Panc1 (cell line): Measurements from ENCODE around the gene MORC4. TPM values are rescaled to one million over a fixed set of nuclear protein-coding genes. Genes with fewer than 3 reads are reported as not detected.

Source experiments
- ATAC-seq: fragments of 200-7000 bp; cut with Tn5 transposase; 2 replicates; pipeline ENCODE4 v1.9.1; 2020; ENCODE audit warnings: mild to moderate bottlenecking, moderate library complexity
- BruUV-seq: library from RNA; stranded (reverse); fragments of 400-500 nt; replicated peaks from 2 replicates; lab custom pipeline; 2021; lab: Mats Ljungman, UMichigan
- CTCF ChIA-PET: fragments of 300-600 bp; sonication (Branson Sonifier 250); formaldehyde crosslinking; loops from one replicate; lab custom pipeline; 2022; ENCODE audit warnings: antibody characterized with exemption; lab: Charles Lee
- POLR2A ChIA-PET: fragments of 300-600 bp; sonication (Branson Sonifier 250); formaldehyde crosslinking; loops from one replicate; lab custom pipeline; 2022; ENCODE audit warnings: antibody characterized with exemption; lab: Charles Lee
- DNase-seq: peaks from one replicate; pipeline ENCODE4 v3.0.0-alpha.2; 2010; ENCODE audit warnings: low read depth, low spot score
- H3K27ac ChIP-seq: 2 replicates; pipeline ENCODE4 v1.5.1; 2011; ENCODE audit warnings: mild to moderate bottlenecking, low read length, inconsistent platforms
- H3K27me3 ChIP-seq: fragments of 200-500 bp; sonication (Bioruptor generic); 2 replicates; pipeline ENCODE4 v1.6.0; 2014; ENCODE audit warnings: low read length, inconsistent platforms; ENCODE audit not compliant: control insufficient read depth, insufficient read depth
- H3K36me3 ChIP-seq: fragments of 200-500 bp; sonication (Bioruptor generic); 2 replicates; pipeline ENCODE4 v1.5.1; 2014; ENCODE audit warnings: inconsistent platforms, mild to moderate bottlenecking, low read length, moderate library complexity; ENCODE audit not compliant: control insufficient read depth, insufficient read depth
- H3K4me1 ChIP-seq: 2 replicates; pipeline ENCODE4 v1.5.1; 2011; ENCODE audit warnings: inconsistent platforms, mild to moderate bottlenecking, low read length, moderate library complexity; ENCODE audit not compliant: control insufficient read depth, insufficient read depth
- H3K4me3 ChIP-seq, 2 experiments: 2 replicates each; pipeline ENCODE4 v1.5.1; 2011 to 2012; ENCODE audit warnings: low read depth in 2 of 2, low read length in 2 of 2, mild to moderate bottlenecking in 2 of 2, inconsistent platforms in 1 of 2, moderate library complexity in 1 of 2
- H3K9me3 ChIP-seq: fragments of 200-500 bp; sonication (Bioruptor generic); 2 replicates; pipeline ENCODE4 v1.5.1; 2014; ENCODE audit warnings: low read depth, mild to moderate bottlenecking, inconsistent platforms, low read length, moderate library complexity; ENCODE audit not compliant: control insufficient read depth, insufficient read depth
- POLR2AphosphoS5 ChIP-seq: IDR thresholded peaks from 2 replicates; pipeline ENCODE4 v1.6.1; 2012; ENCODE audit warnings: mild to moderate bottlenecking, low read depth, low read length, moderate library complexity
- SIN3A ChIP-seq: IDR thresholded peaks from 2 replicates; pipeline ENCODE4 v1.6.1; 2012; ENCODE audit warnings: low read depth, mild to moderate bottlenecking, low read length, moderate library complexity, borderline replicate concordance; ENCODE audit not compliant: insufficient read depth
- TCF7L2 ChIP-seq: IDR thresholded peaks from 2 replicates; pipeline ENCODE4 v1.6.1; 2011; ENCODE audit warnings: mild to moderate bottlenecking, low read depth, low read length, inconsistent platforms
- in situ Hi-C: cut with HindIII; loops from 2 replicates; pipeline ENCODE4 v1.10.0; 2016; ENCODE audit warnings: low sequenced_read_pairs, low pct_unique_long_range_greater_than_20kb
- intact Hi-C: fragments of 100-400 bp; cut with micrococcal nuclease; formaldehyde crosslinking; loops from one replicate; pipeline ENCODE4 v1.10.0; 2022; ENCODE audit not compliant: unreplicated experiment
- total RNA-seq: library from RNA; stranded (reverse); gene quantifications from one replicate; pipeline ENCODE4 v1.2.1, GENCODE V29; 2021; ENCODE audit not compliant: unreplicated experiment
- TF ChIP-seq, protein P1 (sequence below): fragments of 450-650 bp; IDR thresholded peaks from 2 replicates; pipeline ENCODE4 v1.5.1; 2017; ENCODE audit warnings: mild to moderate bottlenecking
- TF ChIP-seq, protein P2 (sequence below), 2 experiments: IDR thresholded peaks; 2 replicates each; pipeline ENCODE4 v1.6.1; 2011 to 2012; ENCODE audit warnings: low read depth in 2 of 2, control low read depth in 1 of 2, low read length in 1 of 2, mild to moderate bottlenecking in 1 of 2, moderate library complexity in 1 of 2; ENCODE audit not compliant: insufficient read depth in 1 of 2

The MORC4 gene
- total RNA-seq, 1 experiment from 2014 or later = 7.4 TPM

DNA sequence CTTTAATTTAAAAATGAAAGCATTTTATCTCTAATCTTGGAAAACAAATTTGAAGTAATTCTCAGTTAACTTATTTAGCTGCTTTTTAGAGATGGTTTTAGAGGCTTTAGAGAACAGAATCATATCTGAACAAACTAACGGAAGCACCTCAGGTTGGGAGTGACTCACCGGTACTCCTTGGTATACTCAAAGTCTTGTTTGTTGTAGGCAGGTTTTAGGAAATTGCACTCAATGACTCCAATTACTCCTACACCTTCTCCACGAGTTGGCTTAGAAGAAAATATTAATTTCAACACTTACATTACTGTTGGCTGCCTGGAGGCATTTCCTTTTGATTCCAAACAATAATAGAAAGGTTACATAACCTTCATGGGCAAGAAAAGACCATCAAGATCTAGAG, 23.6 kb downstream of the MORC4 start:
- H3K27ac ChIP-seq = no peak overlapping the region
- TF ChIP-seq, protein P1, sequence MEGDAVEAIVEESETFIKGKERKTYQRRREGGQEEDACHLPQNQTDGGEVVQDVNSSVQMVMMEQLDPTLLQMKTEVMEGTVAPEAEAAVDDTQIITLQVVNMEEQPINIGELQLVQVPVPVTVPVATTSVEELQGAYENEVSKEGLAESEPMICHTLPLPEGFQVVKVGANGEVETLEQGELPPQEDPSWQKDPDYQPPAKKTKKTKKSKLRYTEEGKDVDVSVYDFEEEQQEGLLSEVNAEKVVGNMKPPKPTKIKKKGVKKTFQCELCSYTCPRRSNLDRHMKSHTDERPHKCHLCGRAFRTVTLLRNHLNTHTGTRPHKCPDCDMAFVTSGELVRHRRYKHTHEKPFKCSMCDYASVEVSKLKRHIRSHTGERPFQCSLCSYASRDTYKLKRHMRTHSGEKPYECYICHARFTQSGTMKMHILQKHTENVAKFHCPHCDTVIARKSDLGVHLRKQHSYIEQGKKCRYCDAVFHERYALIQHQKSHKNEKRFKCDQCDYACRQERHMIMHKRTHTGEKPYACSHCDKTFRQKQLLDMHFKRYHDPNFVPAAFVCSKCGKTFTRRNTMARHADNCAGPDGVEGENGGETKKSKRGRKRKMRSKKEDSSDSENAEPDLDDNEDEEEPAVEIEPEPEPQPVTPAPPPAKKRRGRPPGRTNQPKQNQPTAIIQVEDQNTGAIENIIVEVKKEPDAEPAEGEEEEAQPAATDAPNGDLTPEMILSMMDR = no peak
- TF ChIP-seq, protein P2, sequence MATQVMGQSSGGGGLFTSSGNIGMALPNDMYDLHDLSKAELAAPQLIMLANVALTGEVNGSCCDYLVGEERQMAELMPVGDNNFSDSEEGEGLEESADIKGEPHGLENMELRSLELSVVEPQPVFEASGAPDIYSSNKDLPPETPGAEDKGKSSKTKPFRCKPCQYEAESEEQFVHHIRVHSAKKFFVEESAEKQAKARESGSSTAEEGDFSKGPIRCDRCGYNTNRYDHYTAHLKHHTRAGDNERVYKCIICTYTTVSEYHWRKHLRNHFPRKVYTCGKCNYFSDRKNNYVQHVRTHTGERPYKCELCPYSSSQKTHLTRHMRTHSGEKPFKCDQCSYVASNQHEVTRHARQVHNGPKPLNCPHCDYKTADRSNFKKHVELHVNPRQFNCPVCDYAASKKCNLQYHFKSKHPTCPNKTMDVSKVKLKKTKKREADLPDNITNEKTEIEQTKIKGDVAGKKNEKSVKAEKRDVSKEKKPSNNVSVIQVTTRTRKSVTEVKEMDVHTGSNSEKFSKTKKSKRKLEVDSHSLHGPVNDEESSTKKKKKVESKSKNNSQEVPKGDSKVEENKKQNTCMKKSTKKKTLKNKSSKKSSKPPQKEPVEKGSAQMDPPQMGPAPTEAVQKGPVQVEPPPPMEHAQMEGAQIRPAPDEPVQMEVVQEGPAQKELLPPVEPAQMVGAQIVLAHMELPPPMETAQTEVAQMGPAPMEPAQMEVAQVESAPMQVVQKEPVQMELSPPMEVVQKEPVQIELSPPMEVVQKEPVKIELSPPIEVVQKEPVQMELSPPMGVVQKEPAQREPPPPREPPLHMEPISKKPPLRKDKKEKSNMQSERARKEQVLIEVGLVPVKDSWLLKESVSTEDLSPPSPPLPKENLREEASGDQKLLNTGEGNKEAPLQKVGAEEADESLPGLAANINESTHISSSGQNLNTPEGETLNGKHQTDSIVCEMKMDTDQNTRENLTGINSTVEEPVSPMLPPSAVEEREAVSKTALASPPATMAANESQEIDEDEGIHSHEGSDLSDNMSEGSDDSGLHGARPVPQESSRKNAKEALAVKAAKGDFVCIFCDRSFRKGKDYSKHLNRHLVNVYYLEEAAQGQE (IDR thresholded peaks at IDR 0.05; ENCODE audit: insufficient read depth in 1 of 2, low read depth in 2 of 2, low read length in 1 of 2) = no peak
- TF ChIP-seq SIN3A = no peak
- no peak for TF ChIP-seq POLR2AphosphoS5
- no peak for TF ChIP-seq TCF7L2
- H3K36me3 ChIP-seq = no peaks in the 10 kb centered on the region
- ATAC-seq (no peak), DNase-seq (no peak)
- ChIA-PET POLR2A (no interaction called here), CTCF (no interaction called here)
- no peaks in the 10 kb centered on the region for H3K4me1 ChIP-seq
- H3K4me3 ChIP-seq = no peak overlapping the region
- H3K9me3 ChIP-seq = no peaks in the 10 kb centered on the region
- in situ Hi-C loops = no loop called here
- BruUV-seq = no TSS peak
- no peaks in the 10 kb centered on the region for H3K27me3 ChIP-seq
- intact Hi-C loops = no loop called here

DNA sequence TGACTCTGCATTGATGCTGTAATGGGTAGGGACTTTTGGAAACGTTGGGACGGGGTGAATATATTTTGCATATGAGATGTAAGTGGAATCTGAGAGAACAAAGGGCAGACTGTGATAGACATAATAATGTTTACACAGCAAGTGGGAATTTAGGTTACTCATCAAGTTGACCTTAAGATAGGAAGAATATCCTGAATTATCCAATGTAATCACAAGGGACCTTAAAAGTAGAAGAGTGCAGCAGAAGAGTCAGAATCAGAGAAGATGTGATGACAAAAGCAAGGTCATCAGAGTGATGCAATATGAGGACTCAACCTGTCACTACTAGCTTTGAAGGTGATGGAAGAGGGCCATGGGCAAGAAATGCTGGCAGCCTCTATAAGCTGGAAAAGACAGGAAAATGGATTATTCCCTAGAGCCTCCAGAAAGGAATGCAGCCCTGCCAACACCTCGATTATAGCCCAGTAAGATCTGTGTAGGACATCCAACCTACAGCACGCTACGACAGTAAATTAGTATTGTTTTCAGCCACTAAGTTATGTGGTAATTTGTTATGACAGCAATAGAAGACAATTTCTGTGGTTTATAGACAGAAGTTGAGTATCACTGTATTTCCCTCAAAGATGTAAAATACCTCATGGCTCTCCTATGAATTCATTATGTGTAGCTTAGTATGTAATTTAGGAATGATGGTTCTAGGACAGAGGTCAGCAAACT, 26.4 kb downstream of the MORC4 start:
- intact Hi-C loops = no loop called here
- CTCF ChIA-PET = no interaction called here
- TF ChIP-seq, protein P2 (IDR thresholded peaks at IDR 0.05; ENCODE audit: insufficient read depth in 1 of 2, low read depth in 2 of 2, low read length in 1 of 2) = no peak
- TF ChIP-seq SIN3A = no peak
- TF ChIP-seq TCF7L2 = no peak
- TF ChIP-seq, protein P1 = no peak
- no peak for TF ChIP-seq POLR2AphosphoS5
- ATAC-seq = no peak
- Histone ChIP-seq H3K9me3 (no peaks in the 10 kb centered on the region), H3K36me3 (no peaks in the 10 kb centered on the region), H3K4me3 (no peak overlapping the region), H3K4me1 (no peaks in the 10 kb centered on the region), H3K27me3 (no peaks in the 10 kb centered on the region), H3K27ac (no peak overlapping the region)
- BruUV-seq = no TSS peak
- in situ Hi-C loops = no loop called here
- DNase-seq = no peak
- POLR2A ChIA-PET = no interaction called here
